Erythroblast (primary cell): Measurements from ENCODE around the gene ANKRD33B.

Experiments
- GATA1 ChIP-seq: IDR thresholded peaks from 2 replicates; pipeline ENCODE4 v1.6.1; 2011; ENCODE audit warnings: low read depth, mild to moderate bottlenecking, control low read depth, low read length, moderate library complexity
- POLR2A ChIP-seq: IDR thresholded peaks from 2 replicates; pipeline ENCODE4 v1.6.1; 2011; ENCODE audit warnings: mild to moderate bottlenecking, low read length

GRCh38 chr5:10660720-10661387 lies 97.0 kb downstream of the ANKRD33B start:
- TF ChIP-seq POLR2A (no peak), GATA1 (no peak)
